Tibial nerve (tissue), 4 donors: Measurements from ENCODE around the gene TMOD4. TPM values are rescaled to one million over a fixed set of nuclear protein-coding genes. Genes with fewer than 3 reads are reported as not detected.
A peak's percentile ranks its signal among the peaks of the same experiment; 100 is the strongest.

Experiments
- DNase-seq, 2 donors: peaks; one replicate each; pipeline ENCODE4 v3.0.0-alpha.2; 2019; ENCODE audit warnings: low spot score in 2 of 2
- H3K27ac ChIP-seq, 4 donors: fragments of 200-600 bp; sonication (generic) in 3 of 4; one replicate each; pipeline ENCODE4 v1.5.1; 2017 to 2019; ENCODE audit warnings: mild to moderate bottlenecking in 1 of 4
- H3K27me3 ChIP-seq, 2 donors: fragments of 200-600 bp; sonication (generic) in 1 of 2; one replicate each; pipeline versions ENCODE4 v1.5.1 to v1.6.0; 2017 to 2019
- H3K36me3 ChIP-seq, 3 donors: fragments of 200-600 bp; sonication (generic); one replicate each; pipeline ENCODE4 v1.5.1; 2018 to 2019
- H3K4me1 ChIP-seq, 4 donors: fragments of 200-600 bp; sonication (generic) in 3 of 4; one replicate each; pipeline ENCODE4 v1.5.1; 2017 to 2019
- H3K4me3 ChIP-seq, 4 donors: fragments of 200-600 bp; sonication (generic) in 3 of 4; one replicate each; pipeline ENCODE4 v1.5.1; 2017 to 2019; ENCODE audit warnings: mild to moderate bottlenecking in 1 of 4, moderate library complexity in 1 of 4
- H3K9me3 ChIP-seq, 4 donors: fragments of 200-600 bp; sonication (generic) in 3 of 4; one replicate each; pipeline ENCODE4 v1.5.1; 2017 to 2019
- EP300 ChIP-seq, 2 donors: sonication (generic); formaldehyde crosslinking; IDR thresholded peaks; one replicate each; pipeline ENCODE4 v1.6.1; 2017; ENCODE audit warnings: antibody characterized with exemption in 2 of 2, mild to moderate bottlenecking in 1 of 2
- POLR2A ChIP-seq, 2 donors: fragments of 450-650 bp; IDR thresholded peaks; one replicate each; pipeline ENCODE4 v1.6.1; 2017; ENCODE audit warnings: antibody characterized with exemption in 2 of 2, mild to moderate bottlenecking in 2 of 2, moderate library complexity in 2 of 2
- WGBS, 2 donors: methylation state at CpG; one replicate each; pipeline ENCODE4 v1.1.5; 2018; 5-methylcytosine and 5-hydroxymethylcytosine counted together
- total RNA-seq, 4 donors: library from RNA; depleted of rRNA; stranded (reverse); fragments of >200 nt; gene quantifications; one replicate each; pipeline ENCODE4 v1.1.0, GENCODE V29; 2016
- TF ChIP-seq, protein P1 (sequence below), 5 experiments: fragments of 200-600 bp in 3 of 5; fragments of 450-650 bp in 2 of 5; sonication (generic) in 3 of 5; IDR thresholded peaks; one replicate each; pipeline ENCODE4 v1.5.1; 2016 to 2019; ENCODE audit warnings: antibody characterized with exemption in 5 of 5, mild to moderate bottlenecking in 3 of 5, moderate library complexity in 2 of 5

Gene TMOD4
- total RNA-seq, 4 donors from 2014 or later, result 1.1 to 4.8 TPM; not detected in 2

DNA sequence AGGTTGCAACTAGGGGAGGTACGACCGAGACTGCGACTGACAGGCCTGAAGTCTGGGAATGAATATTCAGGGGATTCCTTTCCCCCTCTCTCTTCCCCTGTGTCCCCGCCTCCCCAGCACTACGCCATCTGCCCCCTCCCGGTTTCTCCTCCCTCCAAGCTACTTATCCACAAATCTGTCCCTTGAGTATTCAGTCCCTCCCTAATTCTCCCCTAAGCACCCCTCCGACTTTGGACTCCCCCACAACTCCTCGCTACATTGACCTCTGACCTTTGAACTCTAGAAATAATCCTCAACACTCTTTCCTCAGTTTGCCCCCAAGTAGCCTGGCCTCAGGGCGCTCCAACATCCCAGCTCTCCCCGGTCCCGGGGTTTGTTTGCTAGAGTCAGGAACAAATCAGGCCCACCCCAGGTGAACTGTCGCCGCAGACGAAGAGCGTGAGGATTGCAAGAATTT lies 10.5 kb downstream of the TMOD4 start:
- Histone ChIP-seq H3K27me3 (no peaks in the 10 kb centered on the region), H3K4me1 (peaks cover 5 to 49% (median 18%) of the 10 kb centered on the region in 4 donors), H3K36me3 (peaks cover 0 to 52% (median 0%) of the 10 kb centered on the region in 3 donors), H3K27ac (peak overlapping the region; percentile 77 to 95 (median 88)), H3K4me3 (peak overlapping the region; percentile 56 to 79 (median 72)), H3K9me3 (no peaks in the 10 kb centered on the region)
- TF ChIP-seq POLR2A (IDR thresholded peaks at IDR 0.05) (no peak), EP300 (IDR thresholded peaks at IDR 0.05) (no peak)
- TF ChIP-seq, protein P1, sequence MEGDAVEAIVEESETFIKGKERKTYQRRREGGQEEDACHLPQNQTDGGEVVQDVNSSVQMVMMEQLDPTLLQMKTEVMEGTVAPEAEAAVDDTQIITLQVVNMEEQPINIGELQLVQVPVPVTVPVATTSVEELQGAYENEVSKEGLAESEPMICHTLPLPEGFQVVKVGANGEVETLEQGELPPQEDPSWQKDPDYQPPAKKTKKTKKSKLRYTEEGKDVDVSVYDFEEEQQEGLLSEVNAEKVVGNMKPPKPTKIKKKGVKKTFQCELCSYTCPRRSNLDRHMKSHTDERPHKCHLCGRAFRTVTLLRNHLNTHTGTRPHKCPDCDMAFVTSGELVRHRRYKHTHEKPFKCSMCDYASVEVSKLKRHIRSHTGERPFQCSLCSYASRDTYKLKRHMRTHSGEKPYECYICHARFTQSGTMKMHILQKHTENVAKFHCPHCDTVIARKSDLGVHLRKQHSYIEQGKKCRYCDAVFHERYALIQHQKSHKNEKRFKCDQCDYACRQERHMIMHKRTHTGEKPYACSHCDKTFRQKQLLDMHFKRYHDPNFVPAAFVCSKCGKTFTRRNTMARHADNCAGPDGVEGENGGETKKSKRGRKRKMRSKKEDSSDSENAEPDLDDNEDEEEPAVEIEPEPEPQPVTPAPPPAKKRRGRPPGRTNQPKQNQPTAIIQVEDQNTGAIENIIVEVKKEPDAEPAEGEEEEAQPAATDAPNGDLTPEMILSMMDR (IDR thresholded peaks at IDR 0.05), result no peak
- WGBS, 2 donors, result 0 to 5% methylated on average over 13 to 15 of the region's 15 CpGs
- peak; percentile 26 to 60 for DNase-seq

DNA sequence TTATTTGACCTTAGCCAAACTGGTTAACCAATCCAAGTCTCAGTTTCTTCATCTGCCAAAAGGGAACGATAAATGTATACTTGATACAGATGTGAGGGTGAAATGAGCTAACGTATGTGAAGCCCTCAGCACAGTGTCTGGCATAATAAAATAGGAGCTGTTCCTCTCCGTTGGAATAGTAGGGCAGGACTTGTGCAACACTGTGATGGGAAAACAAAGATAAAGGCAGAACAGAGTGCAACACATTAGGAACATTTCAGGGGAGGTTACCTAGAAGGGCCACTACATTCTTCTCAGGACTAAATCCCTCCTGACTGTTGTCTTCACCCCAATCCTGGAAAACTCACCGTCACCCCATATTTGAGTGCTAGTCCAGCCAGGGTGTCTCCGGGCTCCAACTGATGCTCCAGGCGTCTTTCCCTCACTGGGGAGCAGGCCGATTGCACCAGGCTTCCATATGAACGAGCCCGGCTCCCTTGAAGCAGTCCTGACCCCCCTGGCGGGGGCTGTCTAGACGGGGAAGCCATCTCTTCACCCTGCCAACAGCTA lies 11.0 kb downstream of the TMOD4 start:
- peak overlapping the region; percentile 56 to 79 (median 72) for H3K4me3 ChIP-seq
- H3K27ac ChIP-seq, result peak overlapping the region; percentile 77 to 95 (median 88)
- no peaks in the 10 kb centered on the region for H3K27me3 ChIP-seq
- H3K9me3 ChIP-seq, result no peaks in the 10 kb centered on the region
- no peak for DNase-seq
- peaks cover 0 to 51% (median 0%) of the 10 kb centered on the region in 3 donors for H3K36me3 ChIP-seq
- WGBS, 2 donors, result 8 to 15% methylated on average over 9 to 11 of the region's 11 CpGs
- TF ChIP-seq POLR2A (IDR thresholded peaks at IDR 0.05), result no peak
- no peak for TF ChIP-seq EP300 (IDR thresholded peaks at IDR 0.05)
- TF ChIP-seq, protein P1 (IDR thresholded peaks at IDR 0.05), result no peak
- peaks cover 5 to 52% (median 18%) of the 10 kb centered on the region in 4 donors for H3K4me1 ChIP-seq

DNA sequence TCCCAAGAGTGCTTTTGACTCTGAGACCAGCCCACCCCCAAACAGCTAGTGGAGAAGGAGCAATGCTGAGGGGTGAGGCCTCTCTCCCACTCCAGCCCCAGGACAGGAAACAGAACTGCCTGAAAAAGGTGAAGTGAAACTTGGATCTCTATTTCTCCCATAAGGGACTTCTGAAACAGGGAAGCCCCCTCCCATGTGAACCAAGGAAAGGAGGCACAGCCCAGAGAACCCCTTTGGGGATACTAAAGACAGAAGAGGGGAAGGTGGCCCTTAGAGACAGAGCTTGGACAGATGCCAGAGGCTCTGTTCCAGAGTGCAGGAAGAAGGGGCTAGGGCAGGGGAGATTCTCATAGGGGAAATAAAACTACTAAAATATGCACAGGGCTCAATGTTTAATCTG lies 16.4 kb downstream of the TMOD4 start:
- H3K27ac ChIP-seq, result no peak overlapping the region
- no peaks in the 10 kb centered on the region for H3K9me3 ChIP-seq
- no peaks in the 10 kb centered on the region for H3K27me3 ChIP-seq
- H3K4me3 ChIP-seq, result no peak overlapping the region
- TF ChIP-seq EP300 (IDR thresholded peaks at IDR 0.05) (no peak), POLR2A (IDR thresholded peaks at IDR 0.05) (no peak)
- TF ChIP-seq, protein P1 (IDR thresholded peaks at IDR 0.05), result no peak
- no peak for DNase-seq
- peaks cover 0 to 57% (median 0%) of the 10 kb centered on the region in 3 donors for H3K36me3 ChIP-seq
- peaks cover 0 to 33% (median 5%) of the 10 kb centered on the region in 4 donors for H3K4me1 ChIP-seq

DNA sequence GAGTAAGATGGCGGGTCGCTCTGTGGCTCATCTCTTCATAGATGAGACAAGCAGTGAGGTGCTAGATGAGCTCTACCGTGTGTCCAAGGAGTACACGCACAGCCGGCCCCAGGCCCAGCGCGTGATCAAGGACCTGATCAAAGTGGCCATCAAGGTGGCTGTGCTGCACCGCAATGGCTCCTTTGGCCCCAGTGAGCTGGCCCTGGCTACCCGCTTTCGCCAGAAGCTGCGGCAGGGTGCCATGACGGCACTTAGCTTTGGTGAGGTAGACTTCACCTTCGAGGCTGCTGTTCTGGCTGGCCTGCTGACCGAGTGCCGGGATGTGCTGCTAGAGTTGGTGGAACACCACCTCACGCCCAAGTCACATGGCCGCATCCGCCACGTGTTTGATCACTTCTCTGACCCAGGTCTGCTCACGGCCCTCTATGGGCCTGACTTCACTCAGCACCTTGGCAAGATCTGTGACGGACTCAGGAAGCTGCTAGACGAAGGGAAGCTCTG lies 17.0 kb downstream of the TMOD4 start:
- H3K9me3 ChIP-seq, result no peaks in the 10 kb centered on the region
- peaks cover 0 to 57% (median 0%) of the 10 kb centered on the region in 3 donors for H3K36me3 ChIP-seq
- H3K27ac ChIP-seq, result no peak overlapping the region
- peaks cover 0 to 27% (median 3%) of the 10 kb centered on the region in 4 donors for H3K4me1 ChIP-seq
- H3K27me3 ChIP-seq, result no peaks in the 10 kb centered on the region
- TF ChIP-seq EP300 (IDR thresholded peaks at IDR 0.05) (no peak), POLR2A (IDR thresholded peaks at IDR 0.05) (no peak)
- TF ChIP-seq, protein P1 (IDR thresholded peaks at IDR 0.05), result no peak
- WGBS, 2 donors, result 83 to 86% methylated on average over 22 of the region's 22 CpGs
- no peak for DNase-seq
- no peak overlapping the region for H3K4me3 ChIP-seq

DNA sequence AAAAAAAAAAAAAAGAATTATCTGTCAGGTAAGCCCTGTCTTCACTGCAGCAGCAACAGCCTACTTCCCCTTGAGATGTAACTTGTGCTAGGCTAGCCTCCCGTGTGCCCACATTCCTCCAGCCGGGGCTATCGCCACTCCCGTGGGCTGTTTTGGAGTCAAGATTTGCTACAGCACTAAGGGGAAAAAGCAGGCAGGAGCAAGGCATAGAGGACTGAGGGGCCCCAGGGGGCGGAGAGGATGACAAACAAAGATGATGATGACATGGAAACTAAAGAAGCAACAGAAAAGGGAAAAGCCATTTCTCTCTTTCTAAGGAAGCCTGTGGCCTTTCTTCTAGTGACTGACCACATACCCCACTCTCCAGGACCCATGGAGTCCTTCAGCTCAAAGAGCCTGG lies 17.5 kb downstream of the TMOD4 start:
- Histone ChIP-seq H3K9me3 (no peaks in the 10 kb centered on the region), H3K4me3 (no peak overlapping the region), H3K4me1 (peaks cover 0 to 23% (median 3%) of the 10 kb centered on the region in 4 donors), H3K36me3 (peaks cover 0 to 57% (median 0%) of the 10 kb centered on the region in 3 donors), H3K27me3 (no peaks in the 10 kb centered on the region), H3K27ac (no peak overlapping the region)
- WGBS, 2 donors, result 74 to 78% methylated on average over 5 of the region's 5 CpGs
- no peak for DNase-seq
- no peak for TF ChIP-seq EP300 (IDR thresholded peaks at IDR 0.05)
- TF ChIP-seq, protein P1 (IDR thresholded peaks at IDR 0.05), result no peak
- no peak for TF ChIP-seq POLR2A (IDR thresholded peaks at IDR 0.05)
